H9 (cell line): ENCODE measurements around the gene PBX1. TPM values are rescaled to one million over a fixed set of nuclear protein-coding genes. Genes with fewer than 3 reads are reported as not detected.

Source experiments
- DNase-seq: peaks from one replicate; pipeline ENCODE4 v3.0.0-alpha.2; 2017
- H2AFZ ChIP-seq: one replicate; pipeline ENCODE4 v1.6.1; 2013; ENCODE audit warnings: mild to moderate bottlenecking, low read length, control low read depth, moderate library complexity
- H2AK5ac ChIP-seq: 2 replicates; pipeline ENCODE4 v1.6.1; 2013; ENCODE audit warnings: low read length, control low read depth, mixed read lengths; ENCODE audit not compliant: insufficient read length
- H2BK120ac ChIP-seq: one replicate; pipeline ENCODE4 v1.6.1; 2013; ENCODE audit warnings: low read depth, mild to moderate bottlenecking, low read length, control low read depth, inconsistent platforms; ENCODE audit not compliant: poor library complexity, severe bottlenecking
- H2BK12ac ChIP-seq: 2 replicates; pipeline ENCODE4 v1.6.1; 2013; ENCODE audit warnings: low read length, control low read depth, mixed read lengths, low read depth; ENCODE audit not compliant: insufficient read length
- H2BK15ac ChIP-seq: 2 replicates; pipeline ENCODE4 v1.6.1; 2013; ENCODE audit warnings: low read depth, low read length, control low read depth
- H2BK20ac ChIP-seq: one replicate; pipeline ENCODE4 v1.6.1; 2013; ENCODE audit warnings: low read depth, mild to moderate bottlenecking, low read length, control low read depth, inconsistent platforms; ENCODE audit not compliant: poor library complexity, severe bottlenecking
- H2BK5ac ChIP-seq: 2 replicates; pipeline ENCODE4 v1.6.1; 2013; ENCODE audit warnings: low read length, control low read depth, mixed read lengths; ENCODE audit not compliant: insufficient read length
- H3K14ac ChIP-seq: 2 replicates; pipeline ENCODE4 v1.6.1; 2013; ENCODE audit warnings: low read length, control low read depth; ENCODE audit not compliant: insufficient read depth
- H3K18ac ChIP-seq: 2 replicates; pipeline ENCODE4 v1.6.1; 2013; ENCODE audit warnings: low read depth, mild to moderate bottlenecking, mixed read lengths, low read length, control low read depth; ENCODE audit not compliant: insufficient read length
- H3K23ac ChIP-seq: 2 replicates; pipeline ENCODE4 v1.6.1; 2013; ENCODE audit warnings: low read length, control low read depth, mixed read lengths, low read depth; ENCODE audit not compliant: insufficient read length
- H3K23me2 ChIP-seq: 2 replicates; pipeline ENCODE4 v1.6.1; 2013; ENCODE audit warnings: low read depth, mild to moderate bottlenecking, mixed read lengths, low read length, control low read depth; ENCODE audit not compliant: insufficient read length, poor library complexity, severe bottlenecking
- H3K27ac ChIP-seq: 2 replicates; pipeline ENCODE4 v1.5.1; 2013; ENCODE audit warnings: low read length, control low read depth, mixed read lengths, low read depth; ENCODE audit not compliant: insufficient read length
- H3K27me3 ChIP-seq: 2 replicates; pipeline ENCODE4 v1.6.1; 2013; ENCODE audit warnings: low read length, control low read depth, inconsistent platforms; ENCODE audit not compliant: insufficient read depth
- H3K4ac ChIP-seq: 2 replicates; pipeline ENCODE4 v1.6.1; 2013; ENCODE audit warnings: low read depth, mild to moderate bottlenecking, control low read depth, inconsistent platforms, low read length, moderate library complexity
- H3K4me1 ChIP-seq: 2 replicates; pipeline ENCODE4 v1.6.1; 2013; ENCODE audit warnings: low read length, control low read depth, inconsistent platforms; ENCODE audit not compliant: insufficient read depth
- H3K4me2 ChIP-seq: 2 replicates; pipeline ENCODE4 v1.6.1; 2013; ENCODE audit warnings: low read length, control low read depth, mixed read lengths; ENCODE audit not compliant: insufficient read length, insufficient read depth
- H3K56ac ChIP-seq: 2 replicates; pipeline ENCODE4 v1.6.1; 2013; ENCODE audit warnings: low read depth, mild to moderate bottlenecking, mixed read lengths, low read length, control low read depth; ENCODE audit not compliant: insufficient read length
- H3K79me1 ChIP-seq: 2 replicates; pipeline ENCODE4 v1.6.1; 2013; ENCODE audit warnings: low read depth, mild to moderate bottlenecking, moderate library complexity, low read length, control low read depth, inconsistent platforms; ENCODE audit not compliant: insufficient read depth, poor library complexity, severe bottlenecking
- H3K79me2 ChIP-seq: 2 replicates; pipeline ENCODE4 v1.6.1; 2013; ENCODE audit warnings: low read length, control low read depth, inconsistent platforms; ENCODE audit not compliant: insufficient read depth
- H3K9ac ChIP-seq: 2 replicates; pipeline ENCODE4 v1.6.1; 2013; ENCODE audit warnings: low read length, control low read depth, mixed read lengths; ENCODE audit not compliant: insufficient read length; ENCODE audit errors: extremely low read depth
- H3K9me3 ChIP-seq: one replicate; pipeline ENCODE4 v1.6.1; 2013; ENCODE audit warnings: low read depth, low read length, inconsistent platforms; ENCODE audit not compliant: control insufficient read depth
- H3T11ph ChIP-seq: one replicate; pipeline ENCODE4 v1.6.1; 2013; ENCODE audit warnings: mild to moderate bottlenecking, low read length, control low read depth, inconsistent platforms
- H4K20me1 ChIP-seq: one replicate; pipeline ENCODE4 v1.6.1; 2013; ENCODE audit not compliant: control insufficient read depth, insufficient read length, insufficient read depth
- H4K5ac ChIP-seq: 2 replicates; pipeline ENCODE4 v1.6.1; 2013; ENCODE audit warnings: low read depth, mild to moderate bottlenecking, mixed read lengths, low read length, control low read depth; ENCODE audit not compliant: insufficient read length
- H4K8ac ChIP-seq: replicated peaks from 2 replicates; pipeline ENCODE4 v1.6.1; 2013; ENCODE audit warnings: low read length, control low read depth, mixed read lengths, low read depth; ENCODE audit not compliant: insufficient read length
- H4K91ac ChIP-seq: 2 replicates; pipeline ENCODE4 v1.6.1; 2013; ENCODE audit warnings: low read depth, mild to moderate bottlenecking, moderate library complexity, mixed read lengths, low read length, control low read depth; ENCODE audit not compliant: insufficient read length
- H3K27ac Mint-ChIP-seq, 3 experiments: 2 replicates in 2 of 3; 3 replicates in 1 of 3; pipeline ENCODE4 v1.8.0; 2020 to 2021; ENCODE audit warnings: mixed read lengths in 3 of 3, mild to moderate bottlenecking in 1 of 3, moderate library complexity in 1 of 3
- H3K27me3 Mint-ChIP-seq: 2 replicates; pipeline ENCODE4 v1.8.0; 2021; ENCODE audit warnings: low read depth, mild to moderate bottlenecking, moderate library complexity, mixed read lengths
- H3K36me3 Mint-ChIP-seq, 3 experiments: 2 replicates in 2 of 3; 3 replicates in 1 of 3; pipeline ENCODE4 v1.8.0; 2020 to 2021; ENCODE audit warnings: low read depth in 3 of 3, mixed read lengths in 3 of 3; ENCODE audit not compliant: insufficient read depth in 1 of 3
- H3K4me1 Mint-ChIP-seq, 2 experiments: 2 replicates each; pipeline ENCODE4 v1.8.0; 2020; ENCODE audit warnings: mixed read lengths in 2 of 2
- H3K4me3 Mint-ChIP-seq, 2 experiments: 2 replicates in 1 of 2; 3 replicates in 1 of 2; pipeline ENCODE4 v1.8.0; 2020 to 2021; ENCODE audit warnings: mild to moderate bottlenecking in 2 of 2, mixed read lengths in 2 of 2, moderate library complexity in 1 of 2
- H3K9me3 Mint-ChIP-seq, 2 experiments: 2 replicates in 1 of 2; 3 replicates in 1 of 2; pipeline ENCODE4 v1.8.0; 2020; ENCODE audit warnings: mild to moderate bottlenecking in 2 of 2, mixed read lengths in 2 of 2, moderate library complexity in 1 of 2
- WGBS: extraction: QIAGEN DNeasy Blood & Tissue Kit; methylation state at CpG from one replicate; pipeline ENCODE4 v1.1.7; 2013; ENCODE audit warnings: missing lambda C conversion rate, low lambda C conversion rate, mixed read lengths; ENCODE audit not compliant: insufficient read length; ENCODE audit errors: extremely low coverage; 5-methylcytosine and 5-hydroxymethylcytosine counted together
- total RNA-seq: library from RNA; stranded (reverse); gene quantifications from 2 replicates; pipeline ENCODE4 v1.2.1, GENCODE V29; 2021
- TF ChIP-seq, protein P1 (sequence below): fragments of 200-600 bp; sonication (generic); conservative IDR thresholded peaks from 3 replicates; pipeline ENCODE4 v1.8.0; 2021; ENCODE audit warnings: antibody characterized with exemption, mild to moderate bottlenecking

PBX1 gene
- total RNA-seq, 1 experiment from 2014 or later = 142 TPM

DNA sequence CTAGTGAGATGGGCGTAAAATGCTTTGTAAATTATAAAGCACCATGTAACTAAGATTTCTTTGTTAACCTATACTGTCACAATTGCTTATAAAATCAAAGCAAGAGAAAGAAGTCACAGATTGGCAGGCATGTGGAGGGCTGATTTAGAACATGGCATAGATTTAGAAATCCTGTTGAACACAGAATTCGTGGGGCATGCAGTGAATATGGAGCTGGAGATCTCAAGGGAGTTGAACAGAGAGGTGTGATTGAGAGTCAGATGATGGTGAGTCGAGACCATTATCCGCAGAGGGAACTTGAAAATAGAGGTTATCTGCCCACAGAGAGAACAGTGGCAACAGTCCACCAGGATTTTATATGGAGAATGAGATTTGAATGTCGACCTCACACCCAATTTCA, 27.6 kb downstream of the PBX1 start:
- Histone ChIP-seq H2AFZ (no peak overlapping the region), H3K4me2 (no peak overlapping the region), H3K9me3 (no peaks in the 10 kb centered on the region), H4K20me1 (no peaks in the 10 kb centered on the region), H2BK15ac (no peak overlapping the region), H3K27ac (no peak overlapping the region), H3K23me2 (no peaks in the 10 kb centered on the region), H3K56ac (no peak overlapping the region), H3K9ac (no peak overlapping the region), H3K4me1 (peaks cover 35% of the 10 kb centered on the region), H4K8ac (no peak overlapping the region), H2BK12ac (no peak overlapping the region), H3K79me1 (peaks cover 8% of the 10 kb centered on the region), H4K5ac (no peak overlapping the region), H3K14ac (no peak overlapping the region), H4K91ac (no peak overlapping the region), H2BK120ac (no peak overlapping the region), H2BK20ac (no peak overlapping the region), H3K4ac (no peak overlapping the region), H3K79me2 (peaks cover 28% of the 10 kb centered on the region; the same call in 1 of the 2 replicates), H3K18ac (no peak overlapping the region), H2AK5ac (no peak overlapping the region), H3K27me3 (no peaks in the 10 kb centered on the region), H3T11ph (no peak overlapping the region), H2BK5ac (no peak overlapping the region), H3K23ac (no peak overlapping the region)
- peaks cover 7 to 32% (median 28%) of the 10 kb centered on the region in 3 experiments for H3K36me3 Mint-ChIP-seq
- H3K27ac Mint-ChIP-seq = peak overlapping the region in 1 of 3 experiments; percentile 49; a peak in 2 of 7 replicates
- H3K27me3 Mint-ChIP-seq = no peaks in the 10 kb centered on the region
- WGBS = no CpG with 5 or more reads among the region's 5 CpGs
- TF ChIP-seq, protein P1, sequence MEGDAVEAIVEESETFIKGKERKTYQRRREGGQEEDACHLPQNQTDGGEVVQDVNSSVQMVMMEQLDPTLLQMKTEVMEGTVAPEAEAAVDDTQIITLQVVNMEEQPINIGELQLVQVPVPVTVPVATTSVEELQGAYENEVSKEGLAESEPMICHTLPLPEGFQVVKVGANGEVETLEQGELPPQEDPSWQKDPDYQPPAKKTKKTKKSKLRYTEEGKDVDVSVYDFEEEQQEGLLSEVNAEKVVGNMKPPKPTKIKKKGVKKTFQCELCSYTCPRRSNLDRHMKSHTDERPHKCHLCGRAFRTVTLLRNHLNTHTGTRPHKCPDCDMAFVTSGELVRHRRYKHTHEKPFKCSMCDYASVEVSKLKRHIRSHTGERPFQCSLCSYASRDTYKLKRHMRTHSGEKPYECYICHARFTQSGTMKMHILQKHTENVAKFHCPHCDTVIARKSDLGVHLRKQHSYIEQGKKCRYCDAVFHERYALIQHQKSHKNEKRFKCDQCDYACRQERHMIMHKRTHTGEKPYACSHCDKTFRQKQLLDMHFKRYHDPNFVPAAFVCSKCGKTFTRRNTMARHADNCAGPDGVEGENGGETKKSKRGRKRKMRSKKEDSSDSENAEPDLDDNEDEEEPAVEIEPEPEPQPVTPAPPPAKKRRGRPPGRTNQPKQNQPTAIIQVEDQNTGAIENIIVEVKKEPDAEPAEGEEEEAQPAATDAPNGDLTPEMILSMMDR = no peak
- DNase-seq = no peak
- H3K4me1 Mint-ChIP-seq = peaks cover 94 to 98% of the 10 kb centered on the region in 2 experiments
- H3K4me3 Mint-ChIP-seq = no peak overlapping the region
- no peaks in the 10 kb centered on the region for H3K9me3 Mint-ChIP-seq
